HEK293 (cell line): Measurements from ENCODE around the gene PARD6B.

ENCODE experiments used
- GLIS1 ChIP-seq: fragments of 450-650 bp; formaldehyde crosslinking; IDR thresholded peaks from 2 replicates; pipeline ENCODE4 v1.5.1; 2016; ENCODE audit warnings: missing biosample characterization, missing genetic modification characterization
- HOXC10 ChIP-seq: sonication (generic); formaldehyde crosslinking; IDR thresholded peaks from 2 replicates; pipeline ENCODE4 v1.8.1; 2023; ENCODE audit warnings: mild to moderate bottlenecking, missing genetic modification reagents
- HOXD13 ChIP-seq: sonication (generic); formaldehyde crosslinking; IDR thresholded peaks from 2 replicates; pipeline ENCODE4 v1.8.0; 2022; ENCODE audit warnings: missing genetic modification reagents, borderline replicate concordance
- KLF16 ChIP-seq: fragments of 450-650 bp; formaldehyde crosslinking; IDR thresholded peaks from 2 replicates; pipeline ENCODE4 v1.5.1; 2017; ENCODE audit warnings: missing biosample characterization, missing genetic modification characterization
- KLF17 ChIP-seq: fragments of 450-650 bp; formaldehyde crosslinking; IDR thresholded peaks from 2 replicates; pipeline ENCODE4 v1.5.1; 2016; ENCODE audit warnings: missing biosample characterization, missing genetic modification characterization
- OSR2 ChIP-seq: fragments of 450-650 bp; formaldehyde crosslinking; IDR thresholded peaks from 2 replicates; pipeline ENCODE4 v1.5.1; 2016; ENCODE audit warnings: missing biosample characterization, missing genetic modification characterization
- RBAK ChIP-seq: fragments of 450-650 bp; formaldehyde crosslinking; IDR thresholded peaks from 2 replicates; pipeline ENCODE4 v1.5.1; 2016; ENCODE audit warnings: missing biosample characterization, missing genetic modification characterization
- REPIN1 ChIP-seq: fragments of 450-650 bp; formaldehyde crosslinking; IDR thresholded peaks from 2 replicates; pipeline ENCODE4 v1.5.1; 2017; ENCODE audit warnings: missing biosample characterization, missing genetic modification characterization, low read depth
- SALL2 ChIP-seq: fragments of 450-650 bp; formaldehyde crosslinking; IDR thresholded peaks from 2 replicates; pipeline ENCODE4 v1.5.0; 2017; ENCODE audit warnings: missing biosample characterization, mild to moderate bottlenecking, missing genetic modification characterization, borderline replicate concordance
- YY1 ChIP-seq: fragments of 450-650 bp; formaldehyde crosslinking; IDR thresholded peaks from 2 replicates; pipeline ENCODE4 v1.5.1; 2018; ENCODE audit warnings: missing biosample characterization, missing genetic modification characterization
- ZBTB17 ChIP-seq: fragments of 450-650 bp; formaldehyde crosslinking; IDR thresholded peaks from 2 replicates; pipeline ENCODE4 v1.5.1; 2016; ENCODE audit warnings: missing biosample characterization, missing genetic modification characterization
- ZBTB8A ChIP-seq: fragments of 450-650 bp; formaldehyde crosslinking; IDR thresholded peaks from 2 replicates; pipeline ENCODE4 v1.5.1; 2016; ENCODE audit warnings: missing biosample characterization, missing genetic modification characterization
- ZNF155 ChIP-seq: fragments of 450-650 bp; formaldehyde crosslinking; IDR thresholded peaks from 2 replicates; pipeline ENCODE4 v1.5.1; 2016; ENCODE audit warnings: missing biosample characterization, missing genetic modification characterization
- ZNF19 ChIP-seq: fragments of 450-650 bp; formaldehyde crosslinking; IDR thresholded peaks from 2 replicates; pipeline ENCODE4; 2016; ENCODE audit warnings: missing biosample characterization, missing genetic modification characterization, low read depth
- ZNF214 ChIP-seq: fragments of 450-650 bp; formaldehyde crosslinking; IDR thresholded peaks from 2 replicates; pipeline ENCODE4 v1.5.1; 2017; ENCODE audit warnings: missing biosample characterization, mild to moderate bottlenecking, missing genetic modification characterization, borderline replicate concordance
- ZNF239 ChIP-seq: fragments of 450-650 bp; formaldehyde crosslinking; IDR thresholded peaks from 2 replicates; pipeline ENCODE4 v1.5.1; 2016; ENCODE audit warnings: missing biosample characterization, missing genetic modification characterization
- ZNF266 ChIP-seq: fragments of 450-650 bp; formaldehyde crosslinking; IDR thresholded peaks from 2 replicates; pipeline ENCODE4 v1.5.1; 2016; ENCODE audit warnings: missing biosample characterization, missing genetic modification characterization, low read depth
- ZNF280C ChIP-seq: fragments of 450-650 bp; formaldehyde crosslinking; IDR thresholded peaks from 2 replicates; pipeline ENCODE4 v1.5.1; 2016; ENCODE audit warnings: missing biosample characterization, missing genetic modification characterization
- ZNF362 ChIP-seq: fragments of 450-650 bp; formaldehyde crosslinking; IDR thresholded peaks from 2 replicates; pipeline ENCODE4 v1.5.1; 2016; ENCODE audit warnings: missing biosample characterization, missing genetic modification characterization
- ZNF366 ChIP-seq: fragments of 450-650 bp; formaldehyde crosslinking; conservative IDR thresholded peaks from 2 replicates; pipeline ENCODE4 v1.5.1; 2016; ENCODE audit warnings: missing biosample characterization, missing genetic modification characterization
- ZNF398 ChIP-seq: fragments of 450-650 bp; formaldehyde crosslinking; IDR thresholded peaks from 2 replicates; pipeline ENCODE4 v1.5.1; 2017; ENCODE audit warnings: missing biosample characterization, missing genetic modification characterization
- ZNF423 ChIP-seq: fragments of 450-650 bp; formaldehyde crosslinking; IDR thresholded peaks from 2 replicates; pipeline ENCODE4 v1.5.1; 2016; ENCODE audit warnings: missing biosample characterization, missing genetic modification characterization
- ZNF449 ChIP-seq: fragments of 450-650 bp; formaldehyde crosslinking; IDR thresholded peaks from 2 replicates; pipeline ENCODE4 v1.5.1; 2017; ENCODE audit warnings: missing biosample characterization, mild to moderate bottlenecking, missing genetic modification characterization, moderate library complexity
- ZNF48 ChIP-seq: fragments of 450-650 bp; formaldehyde crosslinking; IDR thresholded peaks from 2 replicates; pipeline ENCODE4 v1.5.1; 2016; ENCODE audit warnings: missing biosample characterization, missing genetic modification characterization
- ZNF580 ChIP-seq: fragments of 450-650 bp; formaldehyde crosslinking; IDR thresholded peaks from 2 replicates; pipeline ENCODE4 v1.5.1; 2016; ENCODE audit warnings: missing biosample characterization, missing genetic modification characterization
- ZNF621 ChIP-seq: fragments of 450-650 bp; formaldehyde crosslinking; IDR thresholded peaks from 2 replicates; pipeline ENCODE4 v1.5.1; 2017; ENCODE audit warnings: missing biosample characterization, missing genetic modification characterization
- ZNF623 ChIP-seq: fragments of 450-650 bp; formaldehyde crosslinking; IDR thresholded peaks from 2 replicates; pipeline ENCODE4 v1.5.1; 2016; ENCODE audit warnings: missing biosample characterization, missing genetic modification characterization
- ZNF660 ChIP-seq: fragments of 450-650 bp; IDR thresholded peaks from 2 replicates; pipeline ENCODE4 v1.5.1; 2018; ENCODE audit warnings: missing biosample characterization, mild to moderate bottlenecking, missing genetic modification characterization
- ZNF843 ChIP-seq: fragments of 450-650 bp; formaldehyde crosslinking; IDR thresholded peaks from 2 replicates; pipeline ENCODE4 v1.5.1; 2016; ENCODE audit warnings: missing biosample characterization, missing genetic modification characterization
- ZSCAN4 ChIP-seq: fragments of 450-650 bp; formaldehyde crosslinking; IDR thresholded peaks from 2 replicates; pipeline ENCODE4 v1.5.1; 2017; ENCODE audit warnings: missing biosample characterization, missing genetic modification characterization

The PARD6B gene

GRCh38 chr20:50794846-50795634, 63.7 kb downstream of the PARD6B start, which contains the start of gene BCAS4 (continued):
- TF ChIP-seq ZNF580 (tag by site-specific recombination) = no peak
- no peak for TF ChIP-seq ZNF280C
- TF ChIP-seq ZNF239 (tag by site-specific recombination) = no peak
- TF ChIP-seq YY1 (tag by site-specific recombination) = no peak
- TF ChIP-seq ZNF398 (tag by site-specific recombination) = peak; percentile 9; the same call in 1 of the 2 replicates
- TF ChIP-seq ZSCAN4 (tag by site-specific recombination) = no peak
- no peak for TF ChIP-seq RBAK (tag by site-specific recombination)
- TF ChIP-seq OSR2 (tag by site-specific recombination) = no peak
- TF ChIP-seq ZBTB8A = peak; percentile 57
- no peak; the same call in 1 of the 2 replicates for TF ChIP-seq GLIS1 (tag by site-specific recombination)
- no peak for TF ChIP-seq ZNF843 (tag by site-specific recombination)
- TF ChIP-seq ZNF660 (tag by site-specific recombination) = 0 out of 2 replicates have a peak, but pooled peaks have one; percentile 30
- TF ChIP-seq ZNF48 = no peak
- no peak for TF ChIP-seq ZNF19
- TF ChIP-seq KLF17 (tag by site-specific recombination) = 0 out of 2 replicates have a peak, but pooled peaks have one; percentile 14
- TF ChIP-seq ZNF623 (tag by site-specific recombination) = no peak
- peak; percentile 54; the same call in 1 of the 2 replicates for TF ChIP-seq REPIN1 (tag by site-specific recombination)
- TF ChIP-seq ZBTB17 (tag by site-specific recombination) = no peak; the same call in 1 of the 2 replicates
- TF ChIP-seq ZNF621 = no peak
- TF ChIP-seq ZNF423 (tag by site-specific recombination) = no peak
- no peak for TF ChIP-seq ZNF214
- TF ChIP-seq ZNF266 = no peak
- 0 out of 2 replicates have a peak, but pooled peaks have one; percentile 46 for TF ChIP-seq KLF16 (tag by site-specific recombination)
- TF ChIP-seq HOXD13 (CRISPR knock-in tag) = no peak
- TF ChIP-seq ZNF366 (tag by site-specific recombination) = no peak
- no peak for TF ChIP-seq ZNF155 (tag by site-specific recombination)
- TF ChIP-seq SALL2 (tag by site-specific recombination) = no peak
- no peak for TF ChIP-seq HOXC10 (CRISPR knock-in tag)
- TF ChIP-seq ZNF362 (tag by site-specific recombination) = no peak
- TF ChIP-seq ZNF449 (tag by site-specific recombination) = no peak
